Stimulated activated CD8-positive, alpha-beta memory T cell treated with anti-CD3 and anti-CD28 coated beads, Interleukin-15, amount 100 ng/mL, for 48 hours (primary cell): ENCODE data around the gene POLR1C.
"Not testable (repeated sequence)": the region's sequence is repeated elsewhere in the genome, so short reads cannot be mapped to it uniquely, and the experiment has no call there.

Experiments
- DNase-seq, 2 donors: peaks; one replicate each; pipeline ENCODE4 v3.0.0-alpha.2; 2020; ENCODE audit warnings: low read depth in 2 of 2

POLR1C gene

GRCh38 chr6:43509984-43510826 lies 6.7 kb upstream of the POLR1C start, which contains the start of gene LRRC73:
LRRC73 (minus strand) TSS chr6:43510346; CDS start chr6:43509785, 561 bp downstream.
- DNase-seq: peak; percentile 69 to 71

- no peak for DNase-seq
Observed at GRCh38 chr6:43510827-43511163, 6.1 kb upstream of the POLR1C start.

GRCh38 chr6:43511824-43512415 lies 5.0 kb upstream of the POLR1C start:
- no peak for DNase-seq

- no peak for DNase-seq
Observed at GRCh38 chr6:43515808-43516207, 1.1 kb upstream of the POLR1C start.

GRCh38 chr6:43516367-43516696 lies 557 bp upstream of the POLR1C start:
- DNase-seq: no peak

GRCh38 chr6:43517505-43518357 lies 842 bp downstream of the POLR1C start:
- DNase-seq: no peak

- DNase-seq: no peak
Observed at GRCh38 chr6:43520097-43520496, 3.2 kb downstream of the POLR1C start.

GRCh38 chr6:43521836-43522235 lies 4.9 kb downstream of the POLR1C start:
- DNase-seq: no peak

- DNase-seq: no peak
Observed at GRCh38 chr6:43522547-43523261, 5.8 kb downstream of the POLR1C start.

GRCh38 chr6:43523284-43523683 lies 6.4 kb downstream of the POLR1C start:
- DNase-seq: no peak

- DNase-seq: no peak
Observed at GRCh38 chr6:43524483-43524961, 7.6 kb downstream of the POLR1C start.

GRCh38 chr6:43532201-43532600 lies 15.3 kb downstream of the POLR1C start:
- DNase-seq: no peak

- not testable (repeated sequence) for DNase-seq
Observed at GRCh38 chr6:43538986-43539385, 22.1 kb downstream of the POLR1C start.

- DNase-seq: not testable (repeated sequence)
Observed at GRCh38 chr6:43539409-43539808, 22.5 kb downstream of the POLR1C start.

GRCh38 chr6:43540507-43540906 lies 23.6 kb downstream of the POLR1C start:
- no peak for DNase-seq

- no peak for DNase-seq
Observed at GRCh38 chr6:43541774-43542471, 25.0 kb downstream of the POLR1C start.

- no peak for DNase-seq
Observed at GRCh38 chr6:43544461-43544860, 27.6 kb downstream of the POLR1C start.

- no peak for DNase-seq
Observed at GRCh38 chr6:43547222-43547621, 30.3 kb downstream of the POLR1C start.

GRCh38 chr6:43557620-43558019 lies 40.7 kb downstream of the POLR1C start:
- DNase-seq: not testable (repeated sequence)

- DNase-seq: no peak
Observed at GRCh38 chr6:43559328-43559727, 42.4 kb downstream of the POLR1C start.

- DNase-seq: no peak
Observed at GRCh38 chr6:43570876-43571441, 54.1 kb downstream of the POLR1C start.
